Breast epithelium (tissue), 4 donors: ENCODE data around the gene AASDH. TPM values are rescaled to one million over a fixed set of nuclear protein-coding genes. Genes with fewer than 3 reads are reported as not detected.

Experiments
- DNase-seq, 2 donors: peaks; one replicate each; pipeline ENCODE4 v3.0.0-alpha.2; 2019; ENCODE audit warnings: low spot score in 2 of 2
- H3K27ac ChIP-seq, 2 donors: fragments of 200-600 bp; sonication (generic) in 1 of 2; one replicate each; pipeline ENCODE4 v1.5.1; 2016 to 2019; ENCODE audit warnings: mild to moderate bottlenecking in 1 of 2
- H3K27me3 ChIP-seq, 2 donors: fragments of 200-600 bp; sonication (generic) in 1 of 2; one replicate each; pipeline versions ENCODE4 v1.5.1 to v1.6.0; 2017 to 2019; ENCODE audit warnings: control low read depth in 1 of 2, mild to moderate bottlenecking in 1 of 2
- H3K36me3 ChIP-seq: fragments of 200-600 bp; one replicate; pipeline ENCODE4 v1.5.1; 2019
- H3K4me1 ChIP-seq, 2 donors: fragments of 200-600 bp; sonication (generic); one replicate each; pipeline ENCODE4 v1.5.1; 2016 to 2019; ENCODE audit warnings: control low read depth in 1 of 2
- H3K4me3 ChIP-seq, 3 donors: fragments of 200-600 bp; sonication (generic); 1 replicate in 2 of 3; 2 replicates in 1 of 3; pipeline ENCODE4 v1.5.1; 2016 to 2019; ENCODE audit warnings: mild to moderate bottlenecking in 3 of 3, moderate library complexity in 2 of 3
- H3K9me3 ChIP-seq, 2 donors: fragments of 200-600 bp; sonication (generic) in 1 of 2; one replicate each; pipeline ENCODE4 v1.5.1; 2016 to 2019; ENCODE audit warnings: control low read depth in 1 of 2
- POLR2A ChIP-seq: fragments of 450-650 bp; IDR thresholded peaks from one replicate; pipeline ENCODE4 v1.6.1; 2016; ENCODE audit warnings: antibody characterized with exemption, mild to moderate bottlenecking, moderate library complexity
- POLR2AphosphoS5 ChIP-seq, 3 donors: sonication (generic); formaldehyde crosslinking; IDR thresholded peaks; one replicate each; pipeline ENCODE4 v1.6.1; 2017; ENCODE audit warnings: antibody characterized with exemption in 3 of 3
- intact Hi-C: fragments of 100-400 bp; cut with DNase I; formaldehyde crosslinking; loops from one replicate; pipeline ENCODE4 v1.15.1; 2023; ENCODE audit warnings: low total_unique reads
- total RNA-seq, 3 donors: library from RNA; depleted of rRNA; stranded (reverse); fragments of >200 nt; gene quantifications; one replicate each; pipeline ENCODE4 v1.1.0, GENCODE V29; 2016
- TF ChIP-seq, protein P1 (sequence below), 3 donors: fragments of 450-650 bp; IDR thresholded peaks; one replicate each; pipeline ENCODE4 v1.5.1; 2016 to 2017; ENCODE audit warnings: antibody characterized with exemption in 3 of 3, mild to moderate bottlenecking in 3 of 3, moderate library complexity in 3 of 3

AASDH gene
- total RNA-seq, 3 donors from 2014 or later, result 10.4 to 18.3 (median 13.1) TPM

DNA sequence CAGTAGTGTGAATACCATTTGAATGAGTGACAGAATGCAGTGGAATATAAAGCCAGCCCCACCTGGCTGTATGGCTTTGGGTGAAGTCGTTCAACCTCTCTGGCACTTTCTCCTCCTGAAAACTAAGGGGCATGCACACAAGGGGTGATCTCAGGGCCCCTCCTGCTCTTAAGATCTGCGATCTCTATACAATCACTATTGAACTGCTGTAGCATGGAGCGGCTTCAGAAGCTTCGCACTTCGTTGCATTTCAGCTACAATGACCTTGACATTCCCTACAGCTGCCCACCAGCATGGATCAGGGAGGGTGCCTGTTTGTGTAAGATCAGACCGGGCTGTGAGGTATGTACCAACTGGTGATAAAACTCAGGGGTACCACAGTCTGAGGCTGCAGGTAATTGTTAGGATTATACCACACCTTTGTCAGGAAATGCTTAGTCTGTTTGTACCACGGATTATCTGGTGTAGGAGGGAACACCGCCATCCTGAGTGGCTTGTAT is 85.2 kb downstream of the AASDH start:
- Histone ChIP-seq H3K4me1 (no peaks in the 10 kb centered on the region), H3K27ac (no peak overlapping the region), H3K9me3 (no peaks in the 10 kb centered on the region), H3K4me3 (no peak overlapping the region), H3K36me3 (no peaks in the 10 kb centered on the region), H3K27me3 (no peaks in the 10 kb centered on the region)
- intact Hi-C loops, result no loop called here
- DNase-seq, result no peak
- TF ChIP-seq POLR2AphosphoS5 (IDR thresholded peaks at IDR 0.05) (no peak), POLR2A (no peak)
- TF ChIP-seq, protein P1, sequence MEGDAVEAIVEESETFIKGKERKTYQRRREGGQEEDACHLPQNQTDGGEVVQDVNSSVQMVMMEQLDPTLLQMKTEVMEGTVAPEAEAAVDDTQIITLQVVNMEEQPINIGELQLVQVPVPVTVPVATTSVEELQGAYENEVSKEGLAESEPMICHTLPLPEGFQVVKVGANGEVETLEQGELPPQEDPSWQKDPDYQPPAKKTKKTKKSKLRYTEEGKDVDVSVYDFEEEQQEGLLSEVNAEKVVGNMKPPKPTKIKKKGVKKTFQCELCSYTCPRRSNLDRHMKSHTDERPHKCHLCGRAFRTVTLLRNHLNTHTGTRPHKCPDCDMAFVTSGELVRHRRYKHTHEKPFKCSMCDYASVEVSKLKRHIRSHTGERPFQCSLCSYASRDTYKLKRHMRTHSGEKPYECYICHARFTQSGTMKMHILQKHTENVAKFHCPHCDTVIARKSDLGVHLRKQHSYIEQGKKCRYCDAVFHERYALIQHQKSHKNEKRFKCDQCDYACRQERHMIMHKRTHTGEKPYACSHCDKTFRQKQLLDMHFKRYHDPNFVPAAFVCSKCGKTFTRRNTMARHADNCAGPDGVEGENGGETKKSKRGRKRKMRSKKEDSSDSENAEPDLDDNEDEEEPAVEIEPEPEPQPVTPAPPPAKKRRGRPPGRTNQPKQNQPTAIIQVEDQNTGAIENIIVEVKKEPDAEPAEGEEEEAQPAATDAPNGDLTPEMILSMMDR (IDR thresholded peaks at IDR 0.05), result no peak

DNA sequence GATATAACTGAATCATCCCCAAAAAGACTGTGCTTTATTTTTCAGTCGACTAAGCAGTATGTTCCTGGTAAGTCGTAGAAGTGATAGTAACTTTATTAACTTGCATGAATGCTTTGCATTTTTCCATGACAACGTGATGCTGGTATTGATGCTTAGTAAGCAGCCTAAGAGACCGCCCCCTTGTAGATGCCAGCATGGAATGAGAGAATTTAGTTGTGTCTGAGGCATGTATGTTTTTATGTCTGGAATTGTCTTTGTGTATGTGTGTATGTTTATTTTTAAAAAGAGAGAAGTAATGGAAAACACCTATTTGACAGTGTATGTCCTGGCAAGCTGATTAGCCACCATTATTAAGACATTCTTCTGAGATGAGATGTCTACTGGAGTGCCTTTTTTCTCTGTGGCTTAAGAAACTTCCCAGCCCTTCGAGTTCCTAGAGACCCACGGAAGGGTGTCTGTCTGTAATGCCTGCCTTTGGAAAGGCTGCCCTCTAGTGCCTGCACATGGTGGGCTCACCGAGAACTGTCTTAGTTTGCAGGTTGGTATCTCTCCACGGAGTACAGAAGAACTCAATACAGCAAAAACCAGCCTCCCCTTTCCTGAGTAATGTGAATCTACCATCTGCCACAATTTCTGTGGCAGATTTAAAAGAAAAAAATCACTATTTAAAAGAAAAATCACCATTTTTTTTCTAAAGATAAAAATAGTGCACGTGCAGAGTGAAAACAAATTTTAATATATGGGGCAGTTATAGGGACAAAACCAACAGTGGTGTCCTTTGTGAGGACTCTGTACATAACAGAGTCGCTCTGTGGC is 85.9 kb downstream of the AASDH start:
- intact Hi-C loops, result no loop called here
- no peaks in the 10 kb centered on the region for H3K36me3 ChIP-seq

DNA sequence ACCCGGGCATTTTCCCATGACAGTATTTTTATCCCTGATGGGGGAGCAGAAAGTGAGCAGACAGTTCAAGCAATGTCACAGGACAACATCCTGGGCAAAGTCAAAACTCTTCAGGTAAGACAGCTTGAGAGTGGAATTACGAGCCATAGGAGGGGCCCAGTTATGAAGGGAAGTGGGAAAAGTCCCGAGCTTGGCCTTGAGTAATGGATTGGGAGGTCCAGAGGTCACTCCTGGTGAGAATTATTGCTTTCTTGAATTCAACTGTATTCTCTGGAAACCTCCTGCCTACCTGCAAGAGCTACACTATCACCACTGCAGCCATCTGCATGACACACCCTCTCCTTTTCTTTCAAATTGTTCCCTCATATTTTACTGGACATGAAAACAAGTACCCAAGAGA is 89.1 kb downstream of the AASDH start:
- Histone ChIP-seq H3K4me1 (no peaks in the 10 kb centered on the region), H3K27me3 (no peaks in the 10 kb centered on the region), H3K27ac (no peak overlapping the region), H3K9me3 (no peaks in the 10 kb centered on the region), H3K4me3 (no peak overlapping the region), H3K36me3 (no peaks in the 10 kb centered on the region)
- TF ChIP-seq, protein P1 (IDR thresholded peaks at IDR 0.05), result no peak
- TF ChIP-seq POLR2A, result no peak
- no peak for TF ChIP-seq POLR2AphosphoS5 (IDR thresholded peaks at IDR 0.05)
- no peak for DNase-seq
- intact Hi-C loops, result no loop called here

More for the DNA sequence above, 85.9 kb downstream of the AASDH start:
- TF ChIP-seq POLR2AphosphoS5 (IDR thresholded peaks at IDR 0.05), result no peak
- TF ChIP-seq, protein P1 (IDR thresholded peaks at IDR 0.05), result peak in 2 of 3 donors; percentile 62 to 66
- no peak overlapping the region for H3K4me3 ChIP-seq
- no peaks in the 10 kb centered on the region for H3K9me3 ChIP-seq
- DNase-seq, result peak; percentile 51 to 60
- H3K27ac ChIP-seq, result no peak overlapping the region
- no peaks in the 10 kb centered on the region for H3K4me1 ChIP-seq
- H3K27me3 ChIP-seq, result no peaks in the 10 kb centered on the region

DNA sequence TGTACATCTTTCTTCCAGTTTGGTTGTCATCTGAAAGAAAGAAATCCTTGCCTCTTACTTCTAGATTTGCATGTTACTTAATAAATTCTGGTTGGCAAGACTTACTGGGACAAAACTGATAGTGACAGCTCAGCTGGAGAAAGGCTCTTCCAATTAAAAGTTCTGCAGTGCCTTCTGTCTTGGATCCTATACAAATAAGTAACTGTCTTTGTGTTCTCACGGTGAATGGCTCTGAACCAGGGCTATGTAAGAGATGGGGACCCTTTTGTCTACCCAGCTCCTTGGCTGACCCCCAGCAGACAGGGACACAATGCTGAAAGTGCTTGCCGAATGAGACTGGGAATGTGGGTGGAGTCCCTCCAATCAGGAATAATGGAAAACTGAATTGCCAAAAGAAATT is 89.5 kb downstream of the AASDH start:
- no peaks in the 10 kb centered on the region for H3K4me1 ChIP-seq
- H3K36me3 ChIP-seq, result no peaks in the 10 kb centered on the region
- DNase-seq, result no peak
- H3K27me3 ChIP-seq, result no peaks in the 10 kb centered on the region
- H3K9me3 ChIP-seq, result no peaks in the 10 kb centered on the region
- intact Hi-C loops, result no loop called here
- H3K4me3 ChIP-seq, result no peak overlapping the region
- H3K27ac ChIP-seq, result no peak overlapping the region
- TF ChIP-seq POLR2AphosphoS5 (IDR thresholded peaks at IDR 0.05), result no peak
- TF ChIP-seq, protein P1 (IDR thresholded peaks at IDR 0.05), result no peak
- no peak for TF ChIP-seq POLR2A

DNA sequence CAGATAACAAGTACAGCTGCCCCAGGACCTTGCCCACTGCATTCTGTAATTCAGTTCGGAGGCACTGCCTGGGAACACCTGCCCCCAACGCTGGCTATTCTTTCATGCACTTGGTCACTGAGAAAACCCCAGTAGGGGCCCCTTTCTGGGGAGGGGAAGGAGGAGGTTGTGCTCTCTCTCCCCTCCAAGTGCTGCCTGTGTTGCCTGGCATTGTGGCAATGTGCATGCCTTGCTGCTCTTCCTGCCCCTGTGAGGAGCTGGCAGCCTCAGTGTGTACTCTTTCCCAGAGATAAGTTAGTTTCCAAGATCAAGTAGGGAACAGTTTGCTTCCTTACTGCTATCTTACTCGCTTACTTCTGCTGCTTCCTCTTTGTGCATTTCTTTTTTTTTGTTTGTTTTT is 90.8 kb downstream of the AASDH start:
- Histone ChIP-seq H3K27ac (no peak overlapping the region), H3K4me3 (no peak overlapping the region), H3K9me3 (no peaks in the 10 kb centered on the region), H3K27me3 (no peaks in the 10 kb centered on the region), H3K4me1 (no peaks in the 10 kb centered on the region), H3K36me3 (no peaks in the 10 kb centered on the region)
- intact Hi-C loops, result no loop called here
- no peak for DNase-seq
- TF ChIP-seq POLR2A, result no peak
- TF ChIP-seq, protein P1 (IDR thresholded peaks at IDR 0.05), result no peak
- no peak for TF ChIP-seq POLR2AphosphoS5 (IDR thresholded peaks at IDR 0.05)
